HG03432 (cell line): ENCODE results near the gene CDC42EP4.

ENCODE experiments used
- ATAC-seq: cut with Tn5 transposase; IDR thresholded peaks from one replicate; pipeline ENCODE4 v1.9.1; 2021; ENCODE audit warnings: mild to moderate bottlenecking, moderate library complexity; ENCODE audit not compliant: unreplicated experiment

The CDC42EP4 gene

DNA sequence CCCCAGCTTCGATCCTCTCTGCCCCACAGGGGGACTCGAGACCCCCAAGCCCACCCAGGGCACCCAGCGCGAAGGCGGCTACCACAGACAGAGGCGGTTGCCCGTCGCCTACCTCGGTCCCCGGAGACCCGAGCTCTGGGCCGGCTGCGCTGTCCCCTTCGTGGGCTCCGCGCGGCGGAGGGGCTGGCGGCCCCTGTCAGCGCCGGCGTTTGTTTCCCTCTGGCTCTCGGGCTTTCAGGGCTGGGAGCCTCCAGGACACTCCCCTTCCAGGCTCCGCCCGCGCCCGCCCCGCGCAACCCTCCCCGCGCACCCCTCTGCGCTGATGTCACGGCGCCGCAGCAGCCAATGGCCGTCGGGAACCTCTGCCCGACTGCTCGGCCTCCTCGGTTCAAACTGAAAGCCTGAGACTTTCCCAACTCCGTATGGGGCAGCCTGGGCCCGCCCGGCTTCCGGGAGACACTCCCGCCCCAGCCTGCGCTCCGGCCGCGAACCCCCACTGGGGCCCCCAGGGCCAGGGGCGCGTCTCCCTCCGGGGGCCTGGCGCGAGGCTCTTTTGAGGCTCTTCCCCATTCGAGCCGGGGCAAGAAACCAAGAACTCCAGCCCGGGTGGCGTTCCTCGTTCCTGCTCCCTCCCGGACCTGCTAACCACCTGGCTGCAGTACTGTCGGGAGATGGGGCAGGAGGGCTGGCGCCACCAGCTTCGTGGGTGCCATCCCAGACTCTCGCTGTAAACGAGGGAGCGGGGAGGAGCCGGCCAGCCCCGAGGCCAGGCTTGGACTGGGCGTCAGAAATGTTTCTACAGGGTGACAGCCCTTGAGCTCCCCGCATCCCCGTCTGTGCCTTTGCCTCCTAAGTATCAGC, at the start of gene CDC42EP4:
Gene CDC42EP4 (minus strand): TSS at position 221 of the 861 bp plus-strand sequence. CDS start 25,501 bp downstream, outside the sequence.
- ATAC-seq, result peak; percentile 90

- ATAC-seq, result no peak
Measured at GRCh38 chr17:73360961-73361761, 49.4 kb upstream of the CDC42EP4 start.

DNA sequence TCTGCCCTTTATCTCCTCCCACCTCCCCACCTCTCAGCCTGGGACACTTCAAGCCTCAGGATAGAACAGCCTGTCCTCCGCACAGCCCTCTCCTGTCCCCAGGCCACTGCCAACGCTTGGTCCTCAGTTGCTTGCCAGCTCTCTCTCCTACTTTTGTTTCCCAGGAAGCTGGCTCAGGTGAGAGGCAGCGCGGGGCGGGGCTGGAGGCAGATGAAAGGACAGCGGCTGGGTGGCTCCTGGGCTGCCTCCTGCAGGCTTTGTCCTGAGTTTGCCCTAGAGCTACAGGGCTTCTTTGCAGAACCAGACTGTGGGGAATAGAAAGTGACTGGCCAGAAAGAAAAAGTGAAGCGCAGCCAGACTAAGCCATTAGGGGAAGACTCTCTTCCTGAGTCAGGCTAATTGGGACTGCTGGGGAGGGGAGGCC, 48.2 kb upstream of the CDC42EP4 start:
- ATAC-seq, result no peak

- ATAC-seq, result no peak
Measured at GRCh38 chr17:73359352-73359751, 47.6 kb upstream of the CDC42EP4 start.

GRCh38 chr17:73358668-73359067, 46.9 kb upstream of the CDC42EP4 start:
- ATAC-seq, result no peak

DNA sequence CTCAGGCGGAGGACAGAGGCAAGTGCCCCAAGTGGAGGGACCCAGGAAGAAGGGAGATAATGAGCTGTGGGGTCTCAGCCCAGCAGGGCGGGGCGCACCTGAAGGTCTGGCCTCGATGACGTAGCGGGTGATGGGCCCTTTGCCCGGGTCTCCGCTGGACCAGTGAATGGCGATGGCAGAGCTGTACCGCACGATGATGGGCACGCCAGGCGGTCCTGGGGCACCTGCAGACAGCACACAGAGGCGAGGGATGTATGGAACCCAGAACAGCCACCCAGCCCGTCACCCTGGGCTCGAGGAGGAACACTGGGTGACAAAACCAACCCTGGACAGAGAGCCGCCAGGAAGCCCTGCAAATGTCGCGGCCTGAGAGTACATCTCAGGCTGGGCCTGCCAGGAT, 46.2 kb upstream of the CDC42EP4 start:
- no peak for ATAC-seq

GRCh38 chr17:73357318-73357717, 45.5 kb upstream of the CDC42EP4 start:
- no peak for ATAC-seq

- no peak for ATAC-seq
Measured at GRCh38 chr17:73356561-73357170, 44.9 kb upstream of the CDC42EP4 start.

DNA sequence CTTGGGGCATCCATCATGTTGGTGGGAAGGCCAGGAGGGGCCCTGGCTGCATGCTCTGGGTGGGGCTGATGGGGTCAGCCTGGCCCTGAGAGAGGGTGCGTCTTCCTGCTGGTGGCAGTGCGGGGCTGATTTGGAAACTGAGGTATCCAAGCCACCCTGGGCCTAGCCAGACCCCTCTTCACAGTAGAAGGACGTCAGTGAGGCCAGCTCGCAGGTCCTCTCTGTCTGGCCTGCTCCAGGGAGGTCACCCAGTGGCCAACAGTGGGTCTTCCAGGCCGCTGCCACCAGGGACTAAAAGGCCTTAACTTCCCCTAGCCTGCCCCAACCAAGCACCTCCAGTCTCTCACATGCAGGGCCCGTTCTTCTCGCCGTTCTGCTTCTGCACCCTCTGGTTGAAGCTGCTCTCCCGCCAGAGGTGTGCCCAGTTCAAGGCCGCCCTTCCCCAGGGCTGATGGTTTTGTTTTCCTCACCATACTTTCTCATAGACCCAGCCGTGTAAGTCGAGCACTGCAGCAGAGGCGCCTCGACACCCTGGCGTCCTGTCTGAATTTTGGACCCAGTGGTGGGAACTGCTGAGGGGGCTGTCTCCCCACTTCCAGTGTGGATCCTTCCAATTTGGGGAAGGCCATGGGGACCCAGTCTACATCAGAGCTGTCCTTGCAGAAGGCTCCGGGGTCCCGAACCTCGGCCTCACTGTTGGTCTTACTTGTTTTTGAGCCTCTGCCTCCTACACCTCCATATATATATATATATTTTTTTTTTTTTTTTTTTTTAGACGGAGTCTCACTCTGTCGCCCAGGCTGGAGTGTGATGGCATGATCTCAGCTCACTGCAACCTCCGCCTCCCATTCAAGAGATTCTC, 42.9 kb upstream of the CDC42EP4 start:
- ATAC-seq, result no peak

- no peak for ATAC-seq
Measured at GRCh38 chr17:73352261-73352660, 40.5 kb upstream of the CDC42EP4 start.

- no peak for ATAC-seq
Measured at GRCh38 chr17:73351764-73352163, 40.0 kb upstream of the CDC42EP4 start.

- ATAC-seq, result no peak
Measured at GRCh38 chr17:73350864-73351263, 39.1 kb upstream of the CDC42EP4 start.

DNA sequence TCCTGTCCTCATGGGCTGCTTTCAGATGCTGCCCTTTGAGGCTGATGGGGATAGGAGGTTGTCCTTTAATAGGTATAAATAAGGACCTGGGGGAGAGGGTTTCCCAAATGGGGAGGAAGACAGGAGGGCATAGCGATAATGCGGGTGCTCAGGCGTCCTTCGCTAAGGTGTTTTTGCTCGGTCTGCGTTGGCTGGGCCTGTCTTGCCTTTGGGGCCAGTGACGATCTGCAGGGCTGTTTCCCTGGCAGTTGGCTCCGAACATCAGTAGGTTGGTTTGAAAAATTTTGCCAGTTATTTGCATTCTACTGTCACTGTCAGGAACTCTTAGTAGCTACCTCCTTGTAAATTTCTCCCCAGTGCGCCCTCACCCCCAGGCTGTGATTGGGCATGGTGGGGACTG, 37.8 kb upstream of the CDC42EP4 start:
- no peak for ATAC-seq

GRCh38 chr17:73349138-73349537, 37.3 kb upstream of the CDC42EP4 start:
- ATAC-seq, result no peak

- no peak for ATAC-seq
Measured at GRCh38 chr17:73348829-73349095, 37.0 kb upstream of the CDC42EP4 start.

GRCh38 chr17:73348018-73348828, 36.4 kb upstream of the CDC42EP4 start:
- no peak for ATAC-seq

- no peak for ATAC-seq
Measured at GRCh38 chr17:73347351-73347750, 35.5 kb upstream of the CDC42EP4 start.

DNA sequence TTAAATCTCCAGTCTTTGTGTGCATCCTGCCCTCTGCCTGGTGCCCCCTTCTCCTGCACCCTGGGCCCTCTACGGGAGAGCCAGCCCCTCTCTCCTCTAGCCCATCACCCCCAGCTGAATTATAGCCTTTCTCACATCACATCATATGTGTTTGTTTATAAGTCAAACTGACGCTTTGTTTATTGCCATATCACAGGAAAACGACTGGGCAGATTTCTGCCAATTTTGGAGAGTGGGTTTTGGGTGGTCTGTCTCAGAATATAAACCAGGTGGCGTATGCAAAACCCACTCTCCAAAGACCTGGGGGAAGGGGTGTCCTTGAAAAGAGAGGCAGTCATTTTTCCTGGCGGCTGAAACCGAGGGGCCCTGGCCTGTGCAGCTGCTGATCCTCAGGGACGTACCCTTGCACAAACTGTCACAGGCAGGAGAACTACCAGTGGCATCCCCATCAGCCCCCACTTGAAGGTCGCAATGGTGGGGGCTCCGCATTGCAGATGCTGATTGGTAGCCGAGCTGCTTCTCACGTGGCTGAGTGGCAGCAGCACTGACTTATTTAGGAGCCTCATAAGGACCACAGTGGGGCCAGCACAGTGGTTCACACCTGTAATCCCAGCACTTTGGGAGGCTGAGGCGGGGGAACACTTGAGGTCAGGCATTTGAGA, 34.8 kb upstream of the CDC42EP4 start:
- no peak for ATAC-seq

GRCh38 chr17:73343739-73344454, 32.1 kb upstream of the CDC42EP4 start:
- no peak for ATAC-seq
